ENCODE measurements around the gene ATP8B4.

- TF ChIP-seq POLR2A (IDR thresholded peaks at IDR 0.05; ENCODE audit: control extremely low read depth in 1 of 2, low read depth in 2 of 2, low read length in 2 of 2) (no peak), RAD21 (IDR thresholded peaks at IDR 0.05 in 1 of 2, conservative IDR thresholded peaks at IDR 0.05 in 1 of 2; ENCODE audit: low read depth in 2 of 2, low read length in 2 of 2) (no peak), POLR2AphosphoS5 (IDR thresholded peaks at IDR 0.05; ENCODE audit: low read depth, low read length) (no peak), SP4 (IDR thresholded peaks at IDR 0.05; ENCODE audit: low read length) (no peak), MAFK (IDR thresholded peaks at IDR 0.05; ENCODE audit: low read depth, low read length) (no peak), EGR1 (IDR thresholded peaks at IDR 0.05; ENCODE audit: borderline replicate concordance, low read depth, low read length) (no peak), CHD7 (IDR thresholded peaks at IDR 0.05; ENCODE audit: insufficient replicate concordance, low read length) (no peak), EZH2 (IDR thresholded peaks at IDR 0.05; ENCODE audit: low read depth, low read length, severe bottlenecking) (no peak), TEAD4 (IDR thresholded peaks at IDR 0.05; ENCODE audit: low read depth, low read length) (no peak), CREB1 (IDR thresholded peaks at IDR 0.05) (no peak), ZNF274 (IDR thresholded peaks at IDR 0.05; ENCODE audit: borderline replicate concordance, extremely low read depth, low read length) (no peak), SP1 (IDR thresholded peaks at IDR 0.05; ENCODE audit: low read depth, low read length) (no peak), GABPA (IDR thresholded peaks at IDR 0.05; ENCODE audit: borderline replicate concordance, insufficient read depth, low read length) (no peak)
- TF ChIP-seq, protein P1, sequence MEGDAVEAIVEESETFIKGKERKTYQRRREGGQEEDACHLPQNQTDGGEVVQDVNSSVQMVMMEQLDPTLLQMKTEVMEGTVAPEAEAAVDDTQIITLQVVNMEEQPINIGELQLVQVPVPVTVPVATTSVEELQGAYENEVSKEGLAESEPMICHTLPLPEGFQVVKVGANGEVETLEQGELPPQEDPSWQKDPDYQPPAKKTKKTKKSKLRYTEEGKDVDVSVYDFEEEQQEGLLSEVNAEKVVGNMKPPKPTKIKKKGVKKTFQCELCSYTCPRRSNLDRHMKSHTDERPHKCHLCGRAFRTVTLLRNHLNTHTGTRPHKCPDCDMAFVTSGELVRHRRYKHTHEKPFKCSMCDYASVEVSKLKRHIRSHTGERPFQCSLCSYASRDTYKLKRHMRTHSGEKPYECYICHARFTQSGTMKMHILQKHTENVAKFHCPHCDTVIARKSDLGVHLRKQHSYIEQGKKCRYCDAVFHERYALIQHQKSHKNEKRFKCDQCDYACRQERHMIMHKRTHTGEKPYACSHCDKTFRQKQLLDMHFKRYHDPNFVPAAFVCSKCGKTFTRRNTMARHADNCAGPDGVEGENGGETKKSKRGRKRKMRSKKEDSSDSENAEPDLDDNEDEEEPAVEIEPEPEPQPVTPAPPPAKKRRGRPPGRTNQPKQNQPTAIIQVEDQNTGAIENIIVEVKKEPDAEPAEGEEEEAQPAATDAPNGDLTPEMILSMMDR (IDR thresholded peaks at IDR 0.05; ENCODE audit: control extremely low read depth in 1 of 3, insufficient read depth in 1 of 3, low read depth in 1 of 3, low read length in 3 of 3) = no peak
These were observed 47.3 kb downstream of the ATP8B4 start for GRCh38 chr15:50071551-50072258.
